ENCODE measurements around the gene RPL3.

GRCh38 chr22:39313258-39314001 lies 6.0 kb downstream of the RPL3 start:
- TF ChIP-seq CTCF (IDR thresholded peaks at IDR 0.05), result no peak
- no peak for TF ChIP-seq POLR2A (IDR thresholded peaks at IDR 0.05)

Measured in testis (tissue), 2 donors.